Left colon (tissue), 2 donors: ENCODE data around the gene MAP1LC3C. TPM values are rescaled to one million over a fixed set of nuclear protein-coding genes. Genes with fewer than 3 reads are reported as not detected.
A peak's percentile ranks its signal among the peaks of the same experiment; 100 is the strongest.
"Not testable (repeated sequence)": the region's sequence is repeated elsewhere in the genome, so short reads cannot be mapped to it uniquely, and the experiment has no call there.

Source experiments
- ATAC-seq: fragments of 200-7000 bp; cut with Tn5 transposase; one replicate; pipeline ENCODE4 v1.9.1; 2020; ENCODE audit warnings: mild to moderate bottlenecking, moderate library complexity
- DNase-seq, 2 donors: peaks; one replicate each; pipeline ENCODE4 v3.0.0-alpha.2; 2020
- intact Hi-C, 2 donors: fragments of 100-400 bp; cut with DNase I in 1 of 2; cut with micrococcal nuclease in 1 of 2; formaldehyde crosslinking; loops; one replicate each; pipeline versions ENCODE4 v1.11.2 to v1.14.0; 2022; cut with DNase I, micrococcal nuclease
- total RNA-seq, 2 donors: library from RNA; stranded (reverse); fragmentation: NEBNext Ultra II Directional; extraction: Animal tissue kit (Norgen Biotek cat#: 25700); gene quantifications; one replicate each; pipeline ENCODE4 v1.2.1, GENCODE V29; 2021
- donor health status: DM: no; HTN: no; CAD: no.
- donor health status: DM: yes; HTN: yes; CAD: no.

Gene MAP1LC3C
- total RNA-seq, 2 donors from 2014 or later: 1.1 to 1.5 TPM

DNA sequence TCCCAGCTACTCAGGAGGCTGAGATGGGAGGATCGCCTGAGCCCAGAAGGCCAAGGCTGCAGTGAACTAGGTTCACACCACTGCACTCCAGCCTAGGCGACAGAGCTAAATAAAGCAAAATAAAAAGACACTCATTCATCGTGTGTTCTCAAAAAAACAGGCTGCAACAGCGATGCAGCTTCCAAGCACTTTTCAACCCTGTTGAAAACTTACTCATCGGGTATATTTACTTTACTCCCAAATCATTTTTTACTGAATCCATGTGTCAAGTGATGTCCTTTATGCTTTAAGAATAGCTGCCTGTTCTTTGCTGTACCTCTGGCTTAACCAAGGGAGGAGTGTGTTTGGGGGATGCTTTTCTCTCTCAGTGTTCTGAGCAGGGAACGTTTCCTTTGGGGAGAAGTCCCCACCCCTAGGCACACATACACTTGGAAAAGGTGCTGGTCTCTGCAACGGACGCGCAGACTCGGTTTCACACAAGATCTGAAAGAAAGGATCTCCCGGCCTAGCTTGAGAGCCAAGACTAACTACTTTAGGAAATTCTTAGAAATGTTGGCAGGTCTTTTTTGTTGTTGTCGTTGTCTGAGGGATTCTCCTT, 1.4 kb downstream of the MAP1LC3C start:
- intact Hi-C loops: no loop called here
- ATAC-seq (no peak), DNase-seq (no peak)

DNA sequence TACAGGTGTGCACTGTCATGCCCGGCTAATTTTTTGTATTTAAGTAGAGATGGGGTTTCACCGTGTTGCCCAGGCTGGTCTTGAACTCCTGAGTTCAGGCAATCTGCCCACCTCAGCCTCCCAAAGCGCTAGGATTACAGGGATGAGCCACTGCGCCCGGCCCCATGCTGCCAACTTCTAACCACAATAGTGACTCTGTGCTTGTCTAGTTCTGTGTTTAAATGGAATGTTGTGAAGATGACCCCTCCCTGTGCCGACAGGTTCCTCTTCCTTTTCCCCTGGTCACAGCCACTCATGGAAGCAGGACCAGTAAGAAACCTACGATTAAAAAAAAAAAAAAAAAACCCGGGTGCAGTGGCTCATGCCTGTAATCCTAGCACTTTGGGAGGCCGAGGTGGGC, 4.7 kb downstream of the MAP1LC3C start:
- ATAC-seq (no peak), DNase-seq (no peak)
- intact Hi-C loops: no loop called here

DNA sequence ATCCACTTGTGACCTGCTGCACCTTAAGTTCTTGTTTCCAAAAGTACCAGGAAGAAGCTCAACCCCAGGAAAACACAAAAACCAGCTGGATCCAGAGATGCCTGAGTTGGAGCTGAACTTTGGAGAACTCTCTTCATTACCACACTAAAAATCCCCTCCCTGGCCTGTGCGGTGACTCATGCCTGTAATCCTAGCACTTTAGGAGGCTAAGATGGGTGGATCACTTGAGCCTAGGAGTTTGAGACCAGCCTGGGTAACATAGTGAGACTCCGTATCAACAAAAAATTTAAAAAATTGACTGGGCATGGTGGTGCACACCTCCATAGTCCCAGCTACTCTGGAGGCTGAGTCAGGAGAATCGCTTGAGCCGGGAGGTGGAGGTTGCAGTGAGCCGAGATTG, 6.2 kb downstream of the MAP1LC3C start:
- no peak for DNase-seq
- ATAC-seq: no peak

DNA sequence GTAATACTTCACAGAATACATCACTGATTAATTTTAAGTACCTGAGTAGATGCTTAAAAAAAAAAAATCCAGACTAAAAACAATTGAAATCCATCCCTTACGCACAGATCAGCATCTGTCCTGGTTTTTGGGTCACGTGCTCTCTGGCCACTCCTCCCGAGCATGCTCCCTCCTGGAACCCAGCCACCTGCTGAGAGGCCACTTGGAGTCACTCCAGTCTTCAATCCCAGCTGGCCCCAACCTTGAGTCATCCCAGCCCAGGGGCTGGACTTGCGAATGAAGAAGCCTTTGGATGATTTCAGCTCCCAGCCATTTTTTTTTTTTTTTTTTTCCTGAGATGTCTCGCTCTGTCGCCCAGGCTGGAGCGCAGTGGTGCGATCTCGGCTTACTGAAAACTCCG, 8.9 kb downstream of the MAP1LC3C start:
- ATAC-seq (no peak), DNase-seq (peak; percentile 39 to 45)
- intact Hi-C loops: no loop called here

More for the DNA sequence above, 6.2 kb downstream of the MAP1LC3C start:
- intact Hi-C loops: no loop called here

DNA sequence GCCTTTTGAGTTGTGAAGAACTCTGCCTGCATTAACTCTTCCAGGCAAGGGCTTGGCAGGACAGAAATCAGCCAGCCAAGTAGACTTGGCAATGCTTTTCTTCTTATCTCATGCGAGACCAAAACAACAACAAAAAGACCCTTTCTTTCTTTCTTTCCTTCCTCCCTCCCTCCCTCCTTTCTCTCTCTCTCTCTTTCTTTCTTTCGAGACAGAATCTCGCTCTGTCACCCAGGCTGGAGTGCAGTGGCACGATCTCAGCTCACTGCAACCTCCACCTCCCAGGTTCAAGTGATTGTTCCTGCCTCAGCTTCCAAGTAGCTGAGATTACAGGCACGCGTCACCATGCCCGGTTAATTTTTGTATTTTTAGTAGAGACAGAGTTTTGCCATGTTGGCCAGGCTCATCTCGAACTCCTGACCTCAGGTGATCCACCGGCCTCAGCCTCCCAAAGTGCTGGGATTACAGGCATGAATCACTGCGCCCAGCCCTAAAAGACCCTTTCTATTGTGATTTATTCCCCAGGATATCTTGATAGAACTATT, 10.4 kb downstream of the MAP1LC3C start:
- ATAC-seq, DNase-seq, intact Hi-C loops: not testable (repeated sequence)

DNA sequence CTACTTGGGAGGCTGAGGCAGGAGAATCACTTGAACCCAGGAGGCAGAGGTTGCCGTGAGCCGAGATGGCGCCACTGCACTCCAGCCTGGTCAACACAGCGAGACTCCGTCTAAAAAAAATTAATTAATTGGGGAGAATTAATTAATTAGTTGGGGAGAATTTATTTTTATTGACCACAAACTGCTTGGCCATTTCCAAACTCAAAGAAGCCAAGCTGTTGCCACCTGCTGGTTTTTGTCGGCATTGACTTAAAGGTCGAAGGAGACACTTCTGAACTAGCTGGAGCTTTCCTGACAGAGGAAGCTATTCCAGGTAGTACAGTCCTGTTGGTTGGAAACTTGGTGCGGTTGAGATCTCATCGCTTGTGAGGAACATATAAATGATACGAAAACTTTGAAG, 13.1 kb downstream of the MAP1LC3C start:
- intact Hi-C loops: no loop called here
- no peak for ATAC-seq
- DNase-seq: peak in 1 of 2 donors; percentile 22

DNA sequence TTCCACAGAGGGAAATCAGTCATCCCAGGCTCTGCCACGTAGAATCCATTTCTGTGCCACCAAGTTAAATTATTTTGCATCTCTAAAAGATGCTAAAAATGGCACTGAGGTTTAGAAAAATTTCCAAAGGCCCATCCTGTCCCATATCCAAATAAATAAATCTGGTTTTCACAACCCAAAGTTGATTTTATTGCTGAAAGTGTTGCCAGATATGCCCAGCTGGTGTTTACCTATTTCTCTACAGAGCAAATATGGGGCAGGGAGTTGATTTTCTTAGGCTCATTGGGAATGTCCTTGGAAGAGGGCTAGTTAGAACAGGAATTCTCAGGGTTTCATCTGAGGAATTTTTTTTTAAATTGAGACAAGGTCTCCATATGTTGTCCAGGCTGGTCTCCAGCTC, 19.0 kb downstream of the MAP1LC3C start:
- intact Hi-C loops: no loop called here
- DNase-seq (no peak), ATAC-seq (no peak)

DNA sequence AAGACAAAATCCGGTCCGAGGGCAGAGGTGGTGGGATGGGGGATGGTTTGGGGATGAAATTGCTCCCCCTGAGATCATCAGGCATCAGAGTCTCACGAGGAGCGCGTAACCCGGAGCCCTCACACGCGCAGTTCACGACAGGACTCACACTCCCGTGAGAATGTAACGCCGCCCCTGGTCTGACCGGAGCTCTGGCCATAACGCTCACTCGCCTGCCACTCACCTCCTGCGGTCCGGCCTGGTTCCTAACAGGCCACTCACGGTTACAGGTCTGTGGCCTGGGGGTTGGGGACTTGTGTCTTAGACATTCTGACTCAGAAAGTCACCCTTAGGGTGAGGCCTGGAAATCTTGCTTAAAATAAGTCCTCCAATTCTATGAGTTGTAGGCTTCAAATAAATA, 19.8 kb downstream of the MAP1LC3C start:
- ATAC-seq: no peak

DNA sequence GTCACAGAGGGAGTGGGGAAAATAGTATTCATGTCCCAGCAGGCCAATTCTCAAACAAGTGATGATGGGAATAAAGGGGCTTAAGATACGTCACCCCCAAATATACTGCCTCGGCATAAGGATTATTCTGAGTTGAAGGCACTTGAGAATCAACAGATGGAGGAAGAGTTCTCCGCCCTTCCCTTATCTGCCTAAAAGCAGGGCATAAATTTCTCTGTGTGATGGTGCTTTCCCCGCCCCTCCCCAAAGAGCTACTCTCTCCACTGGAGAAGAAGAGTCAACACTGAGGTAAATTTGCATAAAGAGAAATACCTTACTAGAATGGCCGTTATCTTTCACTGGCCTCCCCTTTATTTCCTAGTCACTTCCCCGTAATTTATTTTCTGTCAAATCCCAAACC, 22.7 kb downstream of the MAP1LC3C start:
- intact Hi-C loops: no loop called here
- no peak for ATAC-seq

More for the DNA sequence above, 19.8 kb downstream of the MAP1LC3C start:
- no peak for DNase-seq
- intact Hi-C loops: no loop called here

DNA sequence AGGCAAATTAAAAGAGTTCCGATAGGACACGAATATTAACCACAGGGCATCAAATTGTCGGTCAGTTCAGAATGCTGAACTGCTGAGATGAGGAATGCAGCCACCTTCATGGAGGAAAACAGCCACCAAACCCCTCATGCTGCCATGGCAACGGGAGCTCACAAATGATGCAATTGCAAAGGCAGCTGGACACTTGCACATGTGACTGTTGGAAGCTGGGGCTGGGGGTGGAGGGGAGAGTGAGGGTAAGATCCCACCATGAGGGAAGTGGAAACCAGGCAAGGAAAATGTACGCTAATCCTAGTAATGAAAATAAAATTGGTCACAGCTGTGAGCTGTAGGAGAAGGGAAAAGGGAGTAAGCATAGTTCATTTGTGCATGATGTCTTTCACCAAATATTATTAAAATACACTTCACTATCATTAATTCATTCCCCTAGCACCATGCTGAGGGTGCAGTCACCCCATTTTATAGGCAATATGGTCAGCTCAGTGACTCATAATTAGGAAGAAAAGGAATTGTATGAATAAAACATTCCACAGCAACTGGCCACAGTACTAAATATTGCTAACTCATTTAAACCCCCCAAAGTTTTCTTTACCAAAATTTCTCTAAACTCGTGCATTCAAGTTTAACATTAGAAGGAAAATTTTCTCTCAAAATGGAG, 26.1 kb downstream of the MAP1LC3C start:
- no peak for ATAC-seq
- intact Hi-C loops: no loop called here
- DNase-seq: no peak

More for the DNA sequence above, 22.7 kb downstream of the MAP1LC3C start:
- DNase-seq: no peak

DNA sequence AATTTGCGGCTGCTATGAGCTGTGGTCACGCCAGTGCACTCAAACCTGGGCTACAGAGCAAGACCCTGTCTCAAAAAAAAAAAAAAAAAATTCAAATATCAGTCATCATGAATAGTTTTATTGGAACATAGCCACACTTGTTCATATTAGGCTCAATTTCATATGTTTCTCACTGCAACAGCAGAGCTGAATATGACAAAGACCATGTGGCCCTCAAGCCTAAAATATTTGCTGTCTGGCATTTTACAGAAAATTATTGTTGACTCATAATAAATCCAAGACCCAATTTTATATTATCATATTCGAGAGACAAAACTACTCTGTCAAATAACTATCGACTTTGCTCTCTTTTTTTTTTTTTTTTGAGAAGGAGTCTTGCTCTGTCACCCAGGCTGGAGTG, 30.3 kb downstream of the MAP1LC3C start:
- intact Hi-C loops: no loop called here
- ATAC-seq (no peak), DNase-seq (no peak)

DNA sequence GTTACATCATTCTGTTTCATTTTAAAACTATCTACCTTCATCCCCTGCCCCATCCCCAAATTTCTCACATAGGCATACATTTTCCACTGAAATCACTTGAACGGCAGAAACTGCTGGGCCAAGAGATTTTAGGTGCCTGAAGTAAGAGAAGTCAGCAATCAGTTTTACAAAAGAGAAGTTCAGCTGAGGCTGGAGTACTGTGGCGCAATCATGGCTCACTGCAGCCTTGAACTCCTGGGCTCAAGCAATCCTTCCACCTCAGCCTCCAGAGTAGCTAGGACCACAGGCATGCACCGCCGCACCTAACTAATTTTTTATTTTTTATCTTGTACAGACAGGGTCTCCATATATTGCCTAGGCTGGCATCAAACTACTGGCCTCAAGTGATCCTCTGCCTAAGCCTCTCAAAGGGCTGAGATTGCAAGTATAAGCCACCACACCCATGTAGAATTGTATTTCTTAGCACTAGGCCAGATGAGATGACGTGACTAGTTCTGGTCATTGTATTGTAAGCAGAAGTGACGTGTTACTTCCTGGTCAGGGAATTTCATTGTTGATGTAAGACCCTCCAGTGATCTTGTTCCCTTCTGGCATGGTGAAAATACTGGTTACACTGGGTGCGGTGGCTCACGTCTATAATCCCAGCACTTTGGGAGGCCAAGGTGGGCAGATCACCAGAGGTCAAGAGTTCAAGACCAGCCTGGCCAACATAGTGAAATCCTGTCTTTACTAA, 34.2 kb downstream of the MAP1LC3C start:
- intact Hi-C loops: no loop called here
- DNase-seq (no peak), ATAC-seq (no peak)

DNA sequence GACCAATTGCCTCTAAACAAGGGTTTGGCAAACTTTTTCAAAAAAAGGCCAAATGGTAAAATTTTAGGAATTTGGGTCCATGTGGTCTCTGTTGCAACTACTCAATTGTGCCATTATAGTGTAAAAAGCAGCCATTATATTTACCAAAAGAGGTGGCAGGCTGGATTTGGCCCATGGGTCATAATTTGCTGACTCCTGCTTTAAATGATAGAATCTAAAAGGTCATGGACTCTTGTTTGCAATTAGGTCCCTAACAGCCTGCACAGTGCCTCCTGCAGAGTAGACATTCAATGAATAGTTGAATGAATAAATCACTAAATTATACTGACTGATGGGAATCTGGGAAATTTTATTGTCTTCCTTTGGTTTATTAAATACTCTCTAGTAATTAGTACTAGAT, 35.2 kb downstream of the MAP1LC3C start:
- no peak for ATAC-seq
- intact Hi-C loops: no loop called here

DNA sequence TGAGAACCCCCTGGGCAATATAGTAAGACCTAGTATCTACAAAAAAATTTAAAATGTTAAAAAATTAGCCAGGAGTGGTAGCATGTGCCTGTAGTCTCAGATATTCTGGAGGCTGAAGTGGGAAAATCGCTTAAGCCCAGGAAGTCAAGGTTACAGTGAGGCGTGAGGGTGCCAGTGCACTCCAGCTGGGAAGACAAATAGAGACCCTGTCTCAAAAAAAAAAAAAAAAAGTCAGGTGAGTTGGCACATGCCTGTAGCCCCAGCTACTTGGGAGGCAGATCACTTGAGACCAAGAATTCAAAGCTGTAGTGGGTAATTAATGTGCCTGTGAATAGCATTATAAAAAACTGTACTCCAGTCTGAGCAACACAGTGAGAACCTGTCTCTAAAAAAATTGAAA, 36.7 kb downstream of the MAP1LC3C start:
- intact Hi-C loops: no loop called here
- DNase-seq: no peak
- ATAC-seq: no peak

More for the DNA sequence above, 35.2 kb downstream of the MAP1LC3C start:
- DNase-seq: no peak

DNA sequence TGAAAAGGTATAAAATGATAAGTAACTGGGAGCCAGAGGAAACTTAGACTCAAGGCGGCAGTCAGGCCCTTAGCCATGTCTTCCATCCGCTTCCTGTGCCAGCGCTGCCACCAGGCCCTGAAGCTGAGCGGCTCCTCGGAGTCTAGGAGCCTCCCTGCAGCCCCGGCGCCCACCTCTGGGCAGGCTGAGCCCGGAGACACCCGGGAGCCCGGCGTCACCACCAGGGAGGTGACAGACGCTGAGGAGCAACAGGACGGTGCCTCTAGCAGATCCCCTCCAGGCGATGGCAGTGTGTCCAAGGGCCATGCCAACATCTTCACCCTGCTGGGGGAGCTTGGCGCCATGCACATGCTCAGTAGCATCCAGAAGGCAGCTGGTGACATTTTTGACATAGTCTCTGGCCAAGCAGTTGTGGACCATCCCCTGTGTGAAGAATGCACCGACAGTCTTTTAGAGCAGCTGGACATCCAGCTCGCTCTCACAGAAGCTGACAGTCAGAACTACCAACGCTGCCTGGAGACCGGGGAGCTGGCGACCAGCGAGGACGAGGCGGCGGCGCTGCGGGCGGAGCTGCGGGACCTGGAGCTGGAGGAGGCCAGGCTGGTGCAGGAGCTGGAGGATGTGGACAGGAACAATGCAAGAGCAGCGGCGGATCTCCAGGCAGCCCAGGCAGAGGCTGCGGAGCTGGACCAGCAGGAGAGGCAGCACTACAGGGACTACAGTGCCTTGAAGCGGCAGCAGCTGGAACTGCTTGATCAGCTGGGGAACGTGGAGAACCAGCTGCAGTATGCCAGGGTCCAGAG, 41.0 kb downstream of the MAP1LC3C start, which contains the start of gene BECN2:
Gene BECN2 (plus strand): TSS at position 76 of the 803 bp plus-strand sequence. CDS start 0 bp downstream, at position 76.
- no peak for ATAC-seq
- DNase-seq: no peak
- intact Hi-C loops: no loop called here

DNA sequence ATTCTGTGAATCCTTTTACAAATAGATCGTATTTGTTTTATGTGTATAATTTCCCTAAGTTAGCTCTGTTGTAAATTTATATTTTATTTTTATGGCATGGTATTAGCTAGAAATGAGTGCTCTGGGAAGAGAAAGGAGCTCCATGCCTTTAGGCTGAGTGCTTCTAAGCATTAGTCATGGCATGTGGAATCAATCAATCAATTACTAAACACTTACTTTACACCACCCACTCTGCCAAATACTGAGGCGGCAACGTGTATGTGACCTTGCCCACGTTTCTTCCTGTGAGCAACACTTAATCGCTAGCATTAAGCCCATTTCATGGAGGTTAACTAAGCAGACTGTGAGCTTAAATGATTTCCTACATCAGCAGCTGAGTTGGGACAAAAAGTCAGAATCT, 48.5 kb downstream of the MAP1LC3C start:
- DNase-seq: no peak
- intact Hi-C loops: no loop called here
- no peak for ATAC-seq

DNA sequence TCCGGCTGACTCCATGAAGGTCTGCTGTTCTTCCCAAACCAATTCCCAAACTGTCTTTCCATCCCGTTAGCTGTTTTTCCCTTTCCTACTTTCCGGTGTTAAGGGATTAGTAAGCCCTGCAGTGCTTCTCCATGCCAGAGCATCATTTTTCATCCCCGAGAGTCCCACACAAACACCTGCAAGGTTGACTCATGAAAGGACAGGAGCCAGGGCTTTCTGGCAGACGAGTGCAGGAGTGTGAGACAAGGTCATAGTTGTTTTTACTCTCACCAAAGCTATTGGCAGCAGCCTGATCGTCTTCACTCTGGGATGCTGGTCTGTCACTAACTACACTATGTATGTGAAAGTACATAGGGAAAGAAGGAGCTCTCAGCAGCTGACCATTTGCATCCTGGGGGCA, 51.5 kb downstream of the MAP1LC3C start:
- no peak for ATAC-seq
- intact Hi-C loops: no loop called here
- no peak for DNase-seq
